ENCODE results near the gene GALNS.

- TF ChIP-seq ZNF274 (IDR thresholded peaks at IDR 0.05; ENCODE audit: low read depth, low read length) (no peak), YY1 (IDR thresholded peaks at IDR 0.05; ENCODE audit: insufficient read depth, insufficient read length) (no peak), SUZ12 (IDR thresholded peaks at IDR 0.05; ENCODE audit: extremely low read depth, insufficient read depth, insufficient read length) (no peak)
These were observed 23.7 kb upstream of the GALNS start for GRCh38 chr16:88880226-88881006.

All from NT2/D1 (cell line).